DMS53 treated with DMSO at 0.1 percent for 48 hours (cell line): Measurements from ENCODE around the gene CLMP.

ENCODE experiments used
- DNase-seq: peaks from one replicate; lab custom pipeline; 2025; ENCODE audit not compliant: unreplicated experiment; lab: John Stamatoyannopoulos, UW

CLMP gene

DNA sequence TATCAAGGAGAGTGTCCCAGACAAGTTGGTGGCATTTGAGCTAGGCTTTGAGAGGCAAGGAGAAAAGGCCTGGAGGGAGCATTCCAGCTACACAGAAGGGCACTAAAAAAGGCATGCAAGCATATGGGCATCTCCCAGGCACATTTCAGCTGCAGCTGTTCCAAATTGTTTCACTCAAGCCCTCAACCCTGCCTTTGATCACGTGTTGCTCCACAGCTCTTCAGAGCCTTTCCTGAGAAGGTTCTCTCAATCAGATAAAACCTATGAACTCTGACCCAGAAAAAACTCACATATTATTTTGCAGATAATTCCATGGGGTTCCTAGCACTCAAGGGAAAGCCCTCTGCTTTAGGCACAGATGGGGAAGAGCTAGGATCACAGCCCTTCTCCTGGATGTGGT, 108.7 kb downstream of the CLMP start:
- DNase-seq: no peak

DNA sequence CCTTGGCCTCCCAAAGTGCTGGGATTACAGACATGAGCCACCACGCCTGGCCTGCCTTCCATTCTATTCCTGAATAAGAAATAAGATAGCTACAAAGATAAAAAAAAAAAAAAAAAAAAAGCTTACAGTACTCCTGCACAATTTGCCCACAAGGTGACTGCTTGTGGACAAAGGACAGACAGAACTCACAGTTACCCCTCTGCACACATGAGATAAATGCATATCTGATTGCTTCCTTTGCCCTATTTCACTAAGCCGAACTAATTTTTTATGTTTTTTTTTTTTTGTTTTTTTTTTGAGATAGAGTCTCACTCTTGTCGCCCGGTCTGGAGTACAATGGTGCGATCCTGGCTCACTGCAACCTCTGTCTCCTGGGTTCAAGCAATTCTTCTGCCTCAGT, 109.6 kb downstream of the CLMP start:
- DNase-seq: no peak

GRCh38 chr11:123084454-123084853, 110.6 kb downstream of the CLMP start:
- DNase-seq: no peak

GRCh38 chr11:123083623-123084029, 111.4 kb downstream of the CLMP start:
- DNase-seq: peak; percentile 92

DNA sequence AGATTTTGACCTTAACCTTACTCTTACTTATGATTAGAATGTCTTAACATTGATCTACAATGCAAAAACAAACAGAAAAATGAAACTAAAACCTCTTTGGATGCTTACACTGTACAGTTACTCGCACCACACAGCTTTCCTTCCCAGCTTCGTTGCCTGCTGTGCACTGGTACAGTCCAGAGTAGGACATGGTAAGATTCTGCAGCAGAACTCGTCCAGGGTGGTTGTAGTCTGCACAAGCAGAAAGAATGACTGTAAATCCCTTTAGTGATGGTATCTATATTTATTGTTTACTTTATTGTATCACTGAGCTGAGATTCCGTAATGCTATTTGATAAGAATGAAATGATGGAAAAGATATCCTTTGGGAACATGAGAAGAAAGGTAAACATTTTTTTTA, 112.1 kb downstream of the CLMP start:
- DNase-seq: no peak

- DNase-seq: no peak
These were observed 115.0 kb downstream of the CLMP start for GRCh38 chr11:123080015-123080414.

DNA sequence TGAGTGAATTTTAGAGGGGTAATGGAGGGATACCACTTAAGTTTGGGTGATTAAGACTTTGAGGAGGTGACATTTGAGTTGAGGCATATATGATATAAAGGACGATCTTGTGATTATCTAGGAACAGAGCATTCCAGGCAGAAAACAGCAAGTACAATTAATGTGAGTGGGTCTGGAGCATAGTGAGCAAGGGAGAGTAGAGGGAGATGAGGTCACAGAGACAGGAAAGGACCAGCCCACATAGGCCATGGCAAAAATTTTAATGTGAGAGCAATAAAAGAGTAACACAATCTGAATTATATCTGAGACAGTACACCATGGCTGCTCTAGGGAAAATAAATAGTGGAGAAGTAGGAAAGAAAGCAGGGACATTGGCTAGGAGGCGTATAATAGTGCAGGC, 118.6 kb downstream of the CLMP start:
- no peak for DNase-seq

GRCh38 chr11:123073343-123074057, 121.5 kb downstream of the CLMP start:
- no peak for DNase-seq

- DNase-seq: no peak
These were observed 122.3 kb downstream of the CLMP start for GRCh38 chr11:123072762-123073161.

DNA sequence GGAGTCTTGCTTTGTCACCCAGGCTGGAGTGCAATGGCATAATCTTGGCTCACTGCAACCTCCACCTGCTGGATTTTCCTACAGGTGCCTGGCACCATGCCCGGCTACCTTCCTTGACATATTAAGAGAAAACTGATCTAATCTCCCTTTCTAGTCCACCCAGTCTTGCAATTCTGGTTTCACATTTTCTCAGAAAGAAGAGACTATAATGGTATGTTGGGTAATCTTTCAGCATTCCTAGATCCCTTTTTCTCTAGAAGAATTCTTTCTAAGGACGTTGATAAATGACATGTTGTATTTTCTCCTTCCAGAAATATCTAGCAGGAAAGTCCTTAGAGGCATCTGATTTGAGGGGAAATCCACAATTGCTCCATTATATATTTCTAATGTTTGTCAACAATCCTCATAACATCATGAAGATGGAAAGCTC, 122.7 kb downstream of the CLMP start:
- DNase-seq: peak; percentile 49

- peak; percentile 57 for DNase-seq
These were observed 124.9 kb downstream of the CLMP start for GRCh38 chr11:123069908-123070821.

DNA sequence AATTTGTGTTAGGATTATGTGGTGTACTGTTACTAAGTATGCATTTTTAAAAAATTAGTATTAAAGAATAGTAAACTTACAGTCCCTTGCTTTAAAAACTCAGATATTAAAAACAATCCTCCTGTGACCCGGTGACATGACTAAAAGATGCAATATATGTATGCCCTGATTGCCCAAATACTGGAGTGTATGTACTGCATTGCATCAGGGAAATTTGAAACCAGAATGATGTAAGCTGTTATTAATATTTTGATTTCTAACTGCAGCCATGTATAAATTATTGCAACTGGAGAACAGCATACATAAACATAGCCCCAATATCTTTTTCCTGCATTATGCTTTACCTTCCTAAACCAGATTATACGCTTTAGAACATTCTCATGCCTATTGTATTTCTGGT, 129.4 kb downstream of the CLMP start:
- no peak for DNase-seq

DNA sequence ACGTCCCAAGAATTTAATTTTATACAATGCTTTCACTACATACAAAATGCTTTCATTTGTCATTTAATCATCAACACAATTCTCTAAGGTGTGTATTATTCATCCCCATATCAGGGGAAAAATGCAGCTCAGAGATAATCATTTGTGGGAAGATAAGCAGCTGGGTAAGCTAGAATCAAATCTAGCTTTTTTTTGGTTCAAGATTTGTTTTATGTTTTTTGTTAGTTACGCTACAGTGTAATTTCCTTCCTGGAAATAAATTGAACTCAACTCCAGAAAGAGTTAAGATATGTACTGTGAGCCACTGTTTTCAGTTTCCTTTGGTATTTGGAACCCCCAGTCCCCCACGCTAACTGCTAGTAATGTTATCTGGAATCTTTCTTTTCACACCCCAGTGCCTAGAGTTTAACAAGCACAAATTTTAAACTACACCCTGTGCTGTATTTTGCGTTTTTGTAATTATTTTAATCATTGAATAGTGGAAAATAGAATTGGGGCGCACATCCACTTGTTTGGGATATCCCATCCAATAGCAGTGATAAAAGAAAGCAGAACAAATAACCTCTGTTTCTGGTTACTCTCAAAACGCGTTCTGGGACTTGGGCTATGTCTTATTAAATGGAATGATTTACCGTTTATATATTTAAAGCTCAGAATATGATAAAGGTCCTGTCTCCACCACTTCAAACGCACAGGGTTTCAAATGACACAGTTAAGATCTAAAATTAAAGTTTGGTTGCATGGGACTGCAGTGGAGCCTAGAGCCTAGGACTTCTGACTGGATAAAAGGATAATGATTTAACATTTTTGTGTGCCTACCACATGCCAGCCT, 131.0 kb downstream of the CLMP start:
- DNase-seq: no peak

- peak; percentile 44 for DNase-seq
These were observed 131.9 kb downstream of the CLMP start for GRCh38 chr11:123062892-123063825.

DNA sequence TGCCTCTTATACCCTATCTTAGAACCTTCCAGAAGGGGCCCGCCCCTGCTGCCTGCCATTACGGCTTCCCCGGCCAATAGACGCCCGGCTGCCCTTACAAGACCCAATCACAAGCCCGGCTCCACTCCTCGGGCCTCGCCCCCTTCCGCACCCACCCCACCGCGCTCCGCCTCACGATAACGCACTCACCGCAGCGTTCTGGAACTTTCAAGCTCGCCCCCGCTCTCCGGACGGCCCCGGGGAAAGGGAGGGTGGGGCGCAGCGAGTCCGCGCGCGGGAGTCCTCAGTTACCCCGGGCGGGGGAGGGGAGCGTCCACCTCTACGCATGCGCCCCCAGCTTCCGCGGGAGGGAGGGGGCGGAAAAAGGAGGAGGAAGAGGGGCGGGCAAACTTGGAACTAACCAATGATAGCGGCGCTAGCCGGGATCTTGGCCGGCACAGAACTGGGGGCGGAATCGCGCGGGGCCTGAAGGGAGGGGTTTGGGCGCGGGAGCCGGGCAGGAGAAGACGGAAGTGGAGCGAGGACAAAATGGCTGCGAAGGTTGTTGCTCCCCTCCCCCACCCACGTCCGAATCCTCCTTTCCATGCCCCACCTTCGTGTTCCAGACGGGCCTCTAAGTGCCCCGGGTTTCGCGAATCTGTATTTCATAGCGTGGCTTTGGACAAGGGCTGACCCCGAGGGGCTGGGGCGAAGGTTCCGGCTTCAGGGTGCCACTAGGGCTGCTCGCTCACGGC, 132.7 kb downstream of the CLMP start:
- DNase-seq: peak; percentile 100

- peak; percentile 29 for DNase-seq
These were observed 133.5 kb downstream of the CLMP start, which contains the start of gene HSPA8 for GRCh38 chr11:123061403-123062157. Gene HSPA8, minus strand, starts transcription at chr11:123062136. Its CDS starts 812 bp downstream, at chr11:123061324.

DNA sequence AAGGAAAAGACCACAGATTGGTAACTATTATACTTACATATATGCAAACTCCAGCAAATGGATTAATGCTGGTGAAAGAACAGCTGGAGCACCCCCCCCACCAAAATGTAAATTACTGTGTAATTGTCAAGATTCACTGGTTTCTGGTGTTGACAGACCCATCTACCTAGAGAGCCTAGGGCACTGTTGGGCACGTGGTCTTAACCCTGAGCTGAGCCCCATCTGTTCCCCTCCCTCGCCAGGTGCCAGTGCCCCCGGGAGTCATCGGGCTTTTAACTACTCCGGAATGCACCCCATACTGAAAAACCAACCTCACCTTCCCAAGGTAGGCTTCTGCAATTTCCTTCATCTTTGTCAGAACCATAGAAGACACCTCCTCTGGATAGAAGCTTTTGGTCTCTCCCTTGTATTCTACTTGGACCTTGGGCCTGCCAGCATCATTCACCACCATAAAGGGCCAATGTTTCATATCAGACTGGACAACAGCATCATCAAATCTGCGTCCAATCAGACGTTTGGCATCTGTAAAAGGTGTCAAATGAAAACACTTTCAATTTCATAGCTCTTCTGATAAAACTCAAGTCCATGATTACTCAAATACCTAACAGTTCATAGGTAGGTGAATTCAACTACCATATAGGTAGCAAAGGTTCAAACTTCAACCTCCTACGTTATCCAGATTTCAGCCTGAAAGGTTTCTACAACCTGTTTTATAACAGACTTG, 134.6 kb downstream of the CLMP start:
- DNase-seq: no peak
